NCI-H146 (cell line): ENCODE results near the gene OR2L8.

Experiments used
- DNase-seq: peaks from one replicate; lab custom pipeline; 2025; lab: John Stamatoyannopoulos, UW

The OR2L8 gene

DNA sequence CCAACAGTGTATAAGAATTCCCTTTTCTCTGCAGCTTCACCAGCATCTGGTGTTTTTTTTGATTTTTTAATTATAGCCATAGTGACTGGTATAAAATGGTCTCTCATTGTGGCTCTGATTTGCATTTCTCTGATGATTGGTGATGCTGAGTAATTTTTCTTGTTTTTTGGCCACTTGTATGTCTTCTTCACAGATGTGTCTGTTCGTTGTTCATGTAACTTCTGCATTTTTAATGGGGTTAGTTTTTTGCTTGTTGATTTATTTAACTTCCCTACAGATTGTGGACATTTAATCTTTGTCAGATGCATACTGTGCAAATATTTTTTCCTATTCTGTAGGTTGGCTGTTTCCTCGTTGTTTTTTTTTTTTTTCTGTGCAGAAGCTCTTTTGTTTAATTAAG, 44.3 kb downstream of the OR2L8 start:
- no peak for DNase-seq

DNA sequence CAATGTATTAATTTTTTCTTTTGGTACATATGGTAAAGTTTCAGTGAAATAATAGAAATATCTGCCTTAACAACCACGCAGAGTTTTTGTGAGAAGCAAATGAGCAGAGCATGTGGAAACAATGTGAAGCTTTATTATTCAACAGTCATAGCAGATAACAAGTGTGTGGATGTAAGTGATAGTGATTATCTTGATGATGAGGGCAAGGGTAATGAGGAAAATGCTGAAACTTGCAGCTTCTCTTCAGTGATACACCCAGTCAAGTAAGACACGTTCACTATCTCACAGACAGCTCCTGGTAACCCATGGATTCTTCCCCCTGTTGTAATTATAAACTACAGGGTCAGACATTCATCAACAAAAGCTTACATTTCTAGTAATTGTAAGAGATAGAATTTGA, 50.2 kb downstream of the OR2L8 start:
- no peak for DNase-seq
